PC-9 (cell line): ENCODE measurements around the gene CHST11. TPM values are rescaled to one million over a fixed set of nuclear protein-coding genes. Genes with fewer than 3 reads are reported as not detected.

Experiments used
- BruUV-seq: library from RNA; stranded (reverse); fragments of 400-500 nt; replicated peaks from 2 replicates; lab custom pipeline; 2021; lab: Mats Ljungman, UMichigan
- CTCF ChIA-PET: fragments of 300-600 bp; sonication (Branson Sonifier 250); formaldehyde crosslinking; loops from one replicate; lab custom pipeline; 2022; ENCODE audit warnings: antibody characterized with exemption; lab: Charles Lee
- POLR2A ChIA-PET: fragments of 300-600 bp; sonication (Branson Sonifier 250); formaldehyde crosslinking; loops from one replicate; lab custom pipeline; 2022; ENCODE audit warnings: antibody characterized with exemption; ENCODE audit not compliant: unreplicated experiment; lab: Charles Lee
- DNase-seq, 2 experiments: peaks; one replicate each; pipeline versions ENCODE4 v3.0.0 to v3.0.0-alpha.2; 2015 to 2022; ENCODE audit warnings: mixed read lengths in 1 of 2
- H2AFZ ChIP-seq: fragments of 200-600 bp; sonication (generic); 2 replicates; pipeline ENCODE4 v1.8.1; 2017; ENCODE audit warnings: antibody characterized with exemption
- H3F3A ChIP-seq: fragments of 200-600 bp; sonication (generic); 2 replicates; pipeline ENCODE4 v1.8.1; 2017; ENCODE audit warnings: antibody characterized with exemption, mild to moderate bottlenecking, low read depth; ENCODE audit not compliant: insufficient read depth
- H3K27ac ChIP-seq: fragments of 200-600 bp; sonication (generic); 2 replicates; pipeline ENCODE4 v1.6.1; 2016; ENCODE audit warnings: mixed run types
- H3K27me3 ChIP-seq: fragments of 200-600 bp; sonication (generic); 2 replicates; pipeline ENCODE4 v1.6.1; 2016; ENCODE audit warnings: low read depth, mixed run types; ENCODE audit not compliant: insufficient read depth
- H3K36me3 ChIP-seq: fragments of 200-600 bp; sonication (generic); 2 replicates; pipeline ENCODE4 v1.6.1; 2016; ENCODE audit warnings: low read depth, mixed run types
- H3K4me1 ChIP-seq: fragments of 200-600 bp; sonication (generic); replicated peaks from 2 replicates; pipeline ENCODE4 v1.6.1; 2016; ENCODE audit warnings: mixed run types; ENCODE audit not compliant: insufficient read depth
- H3K4me2 ChIP-seq: fragments of 200-600 bp; sonication (generic); 2 replicates; pipeline ENCODE4 v1.6.1; 2017; ENCODE audit warnings: mixed run types
- H3K4me3 ChIP-seq: fragments of 200-600 bp; sonication (generic); 2 replicates; pipeline ENCODE4 v1.6.1; 2016; ENCODE audit warnings: mixed run types
- H3K79me2 ChIP-seq: fragments of 200-600 bp; sonication (generic); 2 replicates; pipeline ENCODE4 v1.6.1; 2017; ENCODE audit warnings: low read depth, mixed run types
- H3K9me2 ChIP-seq: fragments of 200-600 bp; sonication (generic); 2 replicates; pipeline ENCODE4 v1.8.1; 2017; ENCODE audit warnings: mild to moderate bottlenecking; ENCODE audit not compliant: insufficient read depth
- H3K9me3 ChIP-seq: fragments of 200-600 bp; sonication (generic); 2 replicates; pipeline ENCODE4 v1.8.1; 2016; ENCODE audit warnings: low read depth; ENCODE audit not compliant: insufficient read depth
- H4K20me1 ChIP-seq: fragments of 200-600 bp; sonication (generic); 2 replicates; pipeline ENCODE4 v1.8.1; 2017; ENCODE audit not compliant: insufficient read depth
- CTCF ChIP-seq: fragments of 200-600 bp; sonication (generic); conservative IDR thresholded peaks from 2 replicates; pipeline ENCODE4 v1.6.1; 2017; ENCODE audit warnings: mixed run types, antibody characterized with exemption, mild to moderate bottlenecking, moderate library complexity
- EZH2 ChIP-seq: fragments of 200-600 bp; sonication (generic); IDR thresholded peaks from 2 replicates; pipeline ENCODE4 v1.8.0; 2017; ENCODE audit warnings: antibody characterized with exemption, low read depth
- intact Hi-C: fragments of 100-400 bp; cut with micrococcal nuclease; formaldehyde crosslinking; loops from one replicate; pipeline ENCODE4 v1.10.0; 2022; ENCODE audit not compliant: unreplicated experiment
- total RNA-seq: library from RNA; stranded (reverse); gene quantifications from 2 replicates; pipeline ENCODE4 v1.2.3, GENCODE V29; 2021

The CHST11 gene
- total RNA-seq, 1 experiment from 2014 or later, result 39.9 TPM

- peaks cover 30% of the 10 kb centered on the region for H3F3A ChIP-seq
- ChIA-PET POLR2A (no interaction called here), CTCF (interaction anchor here (0.7 kb wide), 1 partner anchor 276 kb away, joined by 15 read pairs; no protein-coding TSS in a partner anchor)
- H3K4me3 ChIP-seq, result no peak overlapping the region
- no peak overlapping the region for H3K4me2 ChIP-seq
- H3K27ac ChIP-seq, result no peak overlapping the region
- no peak for TF ChIP-seq EZH2
- no peak for TF ChIP-seq CTCF
- peaks cover 8% of the 10 kb centered on the region; the same call in 1 of the 2 replicates for H3K9me3 ChIP-seq
- BruUV-seq, result no TSS peak
- H3K9me2 ChIP-seq, result no peaks in the 10 kb centered on the region
- no peak overlapping the region for H2AFZ ChIP-seq
- H3K79me2 ChIP-seq, result no peaks in the 10 kb centered on the region
- intact Hi-C loops, result no loop called here
- H4K20me1 ChIP-seq, result no peaks in the 10 kb centered on the region
- peak; percentile 21 to 54 for DNase-seq
- H3K36me3 ChIP-seq, result no peaks in the 10 kb centered on the region
- H3K4me1 ChIP-seq, result peaks cover 64% of the 10 kb centered on the region
- H3K27me3 ChIP-seq, result no peaks in the 10 kb centered on the region
Measured at GRCh38 chr12:104422441-104422840, 34.3 kb upstream of the CHST11 start.

- no peak overlapping the region for H3K4me3 ChIP-seq
- no peak for TF ChIP-seq EZH2
- CTCF ChIA-PET, result interaction anchor here (0.6 kb wide), 1 partner anchor 580 kb away, joined by 3 read pairs; no protein-coding TSS in a partner anchor
- POLR2A ChIA-PET, result no interaction called here
- peaks cover 38% of the 10 kb centered on the region for H3F3A ChIP-seq
- no peaks in the 10 kb centered on the region for H3K36me3 ChIP-seq
- H3K27me3 ChIP-seq, result no peaks in the 10 kb centered on the region
- BruUV-seq, result no TSS peak
- H2AFZ ChIP-seq, result no peak overlapping the region
- H3K27ac ChIP-seq, result no peak overlapping the region
- peaks cover 8% of the 10 kb centered on the region; the same call in 1 of the 2 replicates for H3K9me3 ChIP-seq
- intact Hi-C loops, result no loop called here
- peaks cover 73% of the 10 kb centered on the region for H3K4me1 ChIP-seq
- DNase-seq, result peak in 1 of 2 experiments; percentile 78
- H3K79me2 ChIP-seq, result no peaks in the 10 kb centered on the region
- H4K20me1 ChIP-seq, result no peaks in the 10 kb centered on the region
- H3K4me2 ChIP-seq, result 0 out of 2 replicates have a peak overlapping the region, but pooled peaks have one; percentile 7
- no peaks in the 10 kb centered on the region for H3K9me2 ChIP-seq
Measured at GRCh38 chr12:104423273-104423672, 33.5 kb upstream of the CHST11 start.

- peaks cover 74% of the 10 kb centered on the region for H3K4me1 ChIP-seq
- H3K4me2 ChIP-seq, result no peak overlapping the region
- POLR2A ChIA-PET, result no interaction called here
- no TSS peak for BruUV-seq
- TF ChIP-seq EZH2 (no peak), CTCF (no peak)
- H3K9me3 ChIP-seq, result peaks cover 11% of the 10 kb centered on the region; the same call in 1 of the 2 replicates
- H3F3A ChIP-seq, result peaks cover 43% of the 10 kb centered on the region
- H3K79me2 ChIP-seq, result no peaks in the 10 kb centered on the region
- peak in 1 of 2 experiments; percentile 60 for DNase-seq
- intact Hi-C loops, result no loop called here
- no peak overlapping the region for H2AFZ ChIP-seq
- H4K20me1 ChIP-seq, result no peaks in the 10 kb centered on the region
- no peaks in the 10 kb centered on the region for H3K9me2 ChIP-seq
- H3K36me3 ChIP-seq, result no peaks in the 10 kb centered on the region
- H3K27me3 ChIP-seq, result no peaks in the 10 kb centered on the region
- H3K27ac ChIP-seq, result no peak overlapping the region
- H3K4me3 ChIP-seq, result no peak overlapping the region
- CTCF ChIA-PET, result interaction anchor here (0.6 kb wide), 1 partner anchor 580 kb away, joined by 3 read pairs; no protein-coding TSS in a partner anchor
Measured at GRCh38 chr12:104423809-104424208, 32.9 kb upstream of the CHST11 start.
